B cell (primary cell): Measurements from ENCODE around the gene TALDO1. TPM values are rescaled to one million over a fixed set of nuclear protein-coding genes. Genes with fewer than 3 reads are reported as not detected.

ENCODE experiments used
- ATAC-seq: fragments of 200-7000 bp; cut with Tn5 transposase; one replicate; pipeline ENCODE4 v1.10.0; 2021; ENCODE audit warnings: low read depth, mild to moderate bottlenecking, moderate number of reproducible peaks, moderate library complexity
- CTCF ChIA-PET: fragments of 350-600 bp; sonication (Branson Sonifier 250); formaldehyde crosslinking; loops from one replicate; lab custom pipeline; 2021; ENCODE audit warnings: antibody characterized with exemption, inconsistent platforms; lab: Charles Lee
- POLR2A ChIA-PET: fragments of 350-600 bp; sonication (Branson Sonifier 250); formaldehyde crosslinking; loops from one replicate; lab custom pipeline; 2021; ENCODE audit warnings: antibody characterized with exemption; lab: Charles Lee
- DNase-seq: peaks from one replicate; pipeline ENCODE4 v3.0.0; 2013
- H2AFZ ChIP-seq: 2 replicates; pipeline ENCODE4 v1.6.1; 2012; ENCODE audit warnings: mild to moderate bottlenecking, low read depth, low read length; ENCODE audit not compliant: insufficient read depth, poor library complexity, severe bottlenecking
- H3K27ac ChIP-seq, 2 donors: 1 replicate in 1 of 2; 2 replicates in 1 of 2; pipeline ENCODE4 v1.5.1; 2012 to 2013; ENCODE audit warnings: low read length in 2 of 2, mild to moderate bottlenecking in 2 of 2, moderate library complexity in 1 of 2
- H3K27me3 ChIP-seq, 4 experiments: fragments of 200-600 bp in 1 of 4; sonication (generic) in 1 of 4; replicated peaks in 1 of 4; 1 replicate in 2 of 4; 2 replicates in 2 of 4; pipeline versions ENCODE4 v1.6.1 to v1.7.0; 2013 to 2016; ENCODE audit warnings: low read length in 3 of 4, mild to moderate bottlenecking in 2 of 4, mixed read lengths in 1 of 4, moderate library complexity in 1 of 4; ENCODE audit not compliant: insufficient read depth in 4 of 4, control insufficient read depth in 3 of 4; ENCODE audit errors: control extremely low read depth in 1 of 4
- H3K36me3 ChIP-seq, 2 experiments: replicated peaks in 1 of 2; 1 replicate in 1 of 2; 2 replicates in 1 of 2; pipeline versions ENCODE4 v1.6.1 to v1.7.1; 2013; ENCODE audit warnings: low read length in 1 of 2; ENCODE audit not compliant: insufficient read depth in 2 of 2, control insufficient read depth in 1 of 2; ENCODE audit errors: control extremely low read depth in 1 of 2, extremely low read depth in 1 of 2
- H3K4me1 ChIP-seq, 2 donors: fragments of 200-600 bp in 1 of 2; sonication (generic) in 1 of 2; 1 replicate in 1 of 2; 2 replicates in 1 of 2; pipeline versions ENCODE4 v1.5.1 to v1.6.1; 2013 to 2017; ENCODE audit warnings: low read length in 2 of 2; ENCODE audit not compliant: control insufficient read depth in 2 of 2, insufficient read depth in 2 of 2
- H3K4me2 ChIP-seq: replicated peaks from 2 replicates; pipeline ENCODE3; 2012; ENCODE audit warnings: mild to moderate bottlenecking, low read depth, low read length; ENCODE audit not compliant: poor library complexity, severe bottlenecking
- H3K4me3 ChIP-seq, 5 experiments: fragments of 200-600 bp in 1 of 5; sonication (generic) in 1 of 5; 1 replicate in 3 of 5; 2 replicates in 2 of 5; pipeline versions ENCODE4 v1.5.1 to v1.7.0; 2011 to 2016; ENCODE audit warnings: low read length in 4 of 5, mild to moderate bottlenecking in 4 of 5, low read depth in 2 of 5, control low read depth in 1 of 5, moderate library complexity in 1 of 5; ENCODE audit not compliant: insufficient read depth in 1 of 5; ENCODE audit errors: control extremely low read depth in 1 of 5, extremely low read depth in 1 of 5
- H3K79me2 ChIP-seq: fragments of 200-600 bp; sonication (generic); one replicate; pipeline ENCODE4 v1.6.0; 2016; ENCODE audit warnings: low read length; ENCODE audit not compliant: control insufficient read depth, insufficient read depth
- H3K9ac ChIP-seq: fragments of 200-600 bp; sonication (generic); 2 replicates; pipeline ENCODE4 v1.6.1; 2017; ENCODE audit warnings: mild to moderate bottlenecking, low read length, moderate library complexity
- H3K9me3 ChIP-seq, 3 donors: one replicate each; pipeline versions ENCODE4 v1.6.1 to v1.7.1; 2013; ENCODE audit warnings: low read length in 2 of 3; ENCODE audit not compliant: control insufficient read depth in 2 of 3, insufficient read depth in 1 of 3; ENCODE audit errors: control extremely low read depth in 1 of 3
- H4K20me1 ChIP-seq: 2 replicates; pipeline ENCODE4 v1.6.0; 2012; ENCODE audit warnings: mild to moderate bottlenecking, low read length; ENCODE audit not compliant: insufficient read depth, control insufficient read depth, poor library complexity, severe bottlenecking
- H3K27ac Mint-ChIP-seq: one replicate; pipeline ENCODE4 v1.8.0; 2021; ENCODE audit warnings: mixed read lengths
- H3K27me3 Mint-ChIP-seq: one replicate; pipeline ENCODE4 v1.8.0; 2021; ENCODE audit warnings: mixed read lengths
- H3K4me1 Mint-ChIP-seq: one replicate; pipeline ENCODE4 v1.8.0; 2021; ENCODE audit warnings: mixed read lengths
- H3K4me3 Mint-ChIP-seq: one replicate; pipeline ENCODE4 v1.8.0; 2021; ENCODE audit warnings: mixed read lengths
- H3K9me3 Mint-ChIP-seq: one replicate; pipeline ENCODE4 v1.8.0; 2022; ENCODE audit warnings: mixed read lengths; ENCODE audit not compliant: insufficient read depth
- CTCF ChIP-seq: fragments of 200-600 bp; IDR thresholded peaks from one replicate; pipeline ENCODE4 v1.8.0; 2022; ENCODE audit warnings: antibody characterized with exemption, mild to moderate bottlenecking
- EZH2 ChIP-seq: IDR thresholded peaks from 2 replicates; pipeline ENCODE4 v1.6.1; 2012; ENCODE audit warnings: borderline replicate concordance, low read depth, mild to moderate bottlenecking, moderate library complexity, low read length; ENCODE audit not compliant: insufficient read depth, poor library complexity, severe bottlenecking
- WGBS: methylation state at CpG from one replicate; pipeline ENCODE4 v1.1.5; 2013; ENCODE audit warnings: missing lambda C conversion rate; ENCODE audit not compliant: insufficient coverage; 5-methylcytosine and 5-hydroxymethylcytosine counted together
- intact Hi-C: fragments of 100-400 bp; cut with micrococcal nuclease; formaldehyde crosslinking; loops from one replicate; pipeline ENCODE4 v1.10.0; 2022
- polyA plus RNA-seq: library from polyadenylated mRNA; depleted of rRNA; stranded (reverse); fragments of >200 nt; gene quantifications from 2 replicates; pipeline ENCODE4 v1.2.3, GENCODE V29; 2012
- total RNA-seq, 2 donors: library from RNA; stranded (reverse); fragments of 120-200 nt in 1 of 2; gene quantifications; 1 replicate in 1 of 2; 2 replicates in 1 of 2; pipeline versions ENCODE4 v1.2.3 to v1.2.4, GENCODE V29; 2013 to 2022

TALDO1 gene
- total and polyA plus RNA-seq, 2 donors (not counting 1 experiment from before 2014, with no cell fraction given): 82.4 to 116 TPM

- Histone ChIP-seq H3K27me3 (peaks cover 0 to 24% (median 10%) of the 10 kb centered on the region in 4 experiments), H3K27ac (no peak overlapping the region), H3K9me3 (peaks cover 0 to 4% (median 0%) of the 10 kb centered on the region in 3 donors), H3K4me2 (no peak overlapping the region), H3K36me3 (peaks cover 0 to 17% of the 10 kb centered on the region in 2 experiments), H3K4me3 (no peak overlapping the region), H3K9ac (no peak overlapping the region), H2AFZ (no peak overlapping the region), H4K20me1 (peaks cover 12% of the 10 kb centered on the region), H3K4me1 (peaks cover 8 to 13% of the 10 kb centered on the region in 2 donors), H3K79me2 (peaks cover 7% of the 10 kb centered on the region)
- ChIA-PET POLR2A (interaction anchor here (1.7 kb wide), 1 partner anchor 8 kb away, joined by 4 read pairs; no protein-coding TSS in a partner anchor), CTCF (interaction anchor here (1.2 kb wide), 1 partner anchor 18 kb away, joined by 3 read pairs; no protein-coding TSS in a partner anchor)
- TF ChIP-seq EZH2: no peak
- TF ChIP-seq CTCF: no peak
- no peak overlapping the region for H3K4me3 Mint-ChIP-seq
- no peak overlapping the region for H3K27ac Mint-ChIP-seq
- no peak for DNase-seq
- peaks cover 5% of the 10 kb centered on the region for H3K27me3 Mint-ChIP-seq
- no peak for ATAC-seq
- 94% methylated on average over 18 of the region's 18 CpGs for WGBS
- intact Hi-C loops: no loop called here
- H3K9me3 Mint-ChIP-seq: no peaks in the 10 kb centered on the region
- H3K4me1 Mint-ChIP-seq: peaks cover 5% of the 10 kb centered on the region
Measured at GRCh38 chr11:704228-704674, 43.0 kb upstream of the TALDO1 start.
